Choroid plexus epithelial cell (primary cell): Measurements from ENCODE around the gene NKAPL.

ENCODE experiments used
- DNase-seq: peaks from one replicate; pipeline ENCODE4 v3.0.0-alpha.2; 2010; ENCODE audit warnings: low read depth
- H3K4me3 ChIP-seq: 2 replicates; pipeline ENCODE4 v1.5.1; 2011; ENCODE audit warnings: low read depth, mild to moderate bottlenecking, control low read depth, low read length, moderate library complexity
- CTCF ChIP-seq: conservative IDR thresholded peaks from 2 replicates; pipeline ENCODE4 v1.5.1; 2011; ENCODE audit warnings: low read depth, mild to moderate bottlenecking, control low read depth, inconsistent platforms, low read length, moderate library complexity

Gene NKAPL

GRCh38 chr6:28258877-28259777, at the start of gene NKAPL:
TSS of gene NKAPL (plus strand) at chr6:28259297. CDS start at chr6:28259372, 75 bp downstream.
- no peak for TF ChIP-seq CTCF
- DNase-seq, result peak; percentile 89
- H3K4me3 ChIP-seq, result peak within 1 kb of the TSS; percentile 56

- H3K4me3 ChIP-seq, result no peak overlapping the region
- no peak for TF ChIP-seq CTCF
- no peak for DNase-seq
Measured at GRCh38 chr6:28209753-28210535, 49.2 kb upstream of the NKAPL start.

- no peak for DNase-seq
- no peak for TF ChIP-seq CTCF
- H3K4me3 ChIP-seq, result peak overlapping the region; percentile 58
Measured at GRCh38 chr6:28211840-28212509, 47.1 kb upstream of the NKAPL start.

GRCh38 chr6:28212510-28213212, 46.4 kb upstream of the NKAPL start:
- peak; percentile 89 for DNase-seq
- peak overlapping the region; percentile 58 for H3K4me3 ChIP-seq
- no peak for TF ChIP-seq CTCF

GRCh38 chr6:28213213-28213523, 45.9 kb upstream of the NKAPL start:
- DNase-seq, result no peak
- no peak for TF ChIP-seq CTCF
- H3K4me3 ChIP-seq, result no peak overlapping the region

- no peak for TF ChIP-seq CTCF
- peak; percentile 16 for DNase-seq
- peak overlapping the region; percentile 23 for H3K4me3 ChIP-seq
Measured at GRCh38 chr6:28215425-28215824, 43.7 kb upstream of the NKAPL start.
